NB4 (cell line): ENCODE data around the gene KDM6A.

Source experiments
- CTCF ChIP-seq: IDR thresholded peaks from one replicate; pipeline ENCODE4 v1.5.1; 2012; ENCODE audit warnings: low read depth, low read length
- MAX ChIP-seq: IDR thresholded peaks from 2 replicates; pipeline ENCODE4 v1.6.1; 2011; ENCODE audit warnings: low read depth, low read length
- POLR2A ChIP-seq: IDR thresholded peaks from 2 replicates; pipeline ENCODE4 v1.6.1; 2011; ENCODE audit warnings: mild to moderate bottlenecking; ENCODE audit not compliant: insufficient read length; ENCODE audit errors: extremely low read depth

- TF ChIP-seq MAX (no peak), CTCF (no peak), POLR2A (no peak)
Observed at GRCh38 chrX:44978976-44979375, 106.0 kb downstream of the KDM6A start.
